GM21528 (cell line): ENCODE data around the gene SLBP.

ENCODE experiments used
- ATAC-seq: cut with Tn5 transposase; IDR thresholded peaks from one replicate; pipeline ENCODE4 v1.9.1; 2021; ENCODE audit warnings: mild to moderate bottlenecking, moderate library complexity; ENCODE audit not compliant: unreplicated experiment, low FRiP score

Gene SLBP

GRCh38 chr4:1712216-1713002 is at the start of gene SLBP:
SLBP (minus strand) TSS chr4:1712319; CDS start chr4:1712188, 131 bp downstream.
- peak; percentile 70 for ATAC-seq

- no peak for ATAC-seq
Observed at GRCh38 chr4:1761130-1761689, 49.1 kb upstream of the SLBP start.

- no peak for ATAC-seq
Observed at GRCh38 chr4:1760521-1761071, 48.5 kb upstream of the SLBP start.

- no peak for ATAC-seq
Observed at GRCh38 chr4:1759818-1760223, 47.7 kb upstream of the SLBP start.

GRCh38 chr4:1759170-1759817 is 47.2 kb upstream of the SLBP start:
- ATAC-seq: no peak

GRCh38 chr4:1758306-1759121 is 46.4 kb upstream of the SLBP start:
- no peak for ATAC-seq

GRCh38 chr4:1757836-1758235 is 45.7 kb upstream of the SLBP start:
- no peak for ATAC-seq

- no peak for ATAC-seq
Observed at GRCh38 chr4:1756893-1757779, 45.0 kb upstream of the SLBP start.

GRCh38 chr4:1756079-1756478 is 44.0 kb upstream of the SLBP start:
- no peak for ATAC-seq

GRCh38 chr4:1755297-1755696 is 43.2 kb upstream of the SLBP start:
- ATAC-seq: no peak

GRCh38 chr4:1754336-1754735 is 42.2 kb upstream of the SLBP start:
- no peak for ATAC-seq

GRCh38 chr4:1753697-1754311 is 41.7 kb upstream of the SLBP start:
- ATAC-seq: no peak

GRCh38 chr4:1753294-1753696 is 41.2 kb upstream of the SLBP start:
- no peak for ATAC-seq

- no peak for ATAC-seq
Observed at GRCh38 chr4:1752284-1753041, 40.3 kb upstream of the SLBP start.

GRCh38 chr4:1751919-1752283 is 39.8 kb upstream of the SLBP start:
- ATAC-seq: no peak

- no peak for ATAC-seq
Observed at GRCh38 chr4:1751155-1751918, 39.2 kb upstream of the SLBP start.

GRCh38 chr4:1750381-1751154 is 38.4 kb upstream of the SLBP start:
- no peak for ATAC-seq
